Left ventricle myocardium inferior (tissue), 1 donor: ENCODE measurements around the gene MB21D2. TPM values are rescaled to one million over a fixed set of nuclear protein-coding genes. Genes with fewer than 3 reads are reported as not detected.

Experiments used
- DNase-seq: peaks from one replicate; pipeline ENCODE4 v3.0.0-alpha.2; 2020
- H3K27ac ChIP-seq: fragments of 200-600 bp; replicated peaks from 2 replicates; pipeline ENCODE4 v1.8.0; 2021
- H3K27me3 ChIP-seq: fragments of 200-600 bp; 2 replicates; pipeline ENCODE4 v1.8.0; 2021; ENCODE audit warnings: low read depth
- H3K36me3 ChIP-seq: fragments of 200-600 bp; 2 replicates; pipeline ENCODE4 v1.8.0; 2021
- H3K4me1 ChIP-seq: fragments of 200-600 bp; 2 replicates; pipeline ENCODE4 v1.8.0; 2021
- H3K4me3 ChIP-seq: fragments of 200-600 bp; 2 replicates; pipeline ENCODE4 v1.8.0; 2021; ENCODE audit warnings: mild to moderate bottlenecking, moderate library complexity
- H3K9me3 ChIP-seq: fragments of 200-600 bp; replicated peaks from 2 replicates; pipeline ENCODE4 v1.8.0; 2021
- intact Hi-C: fragments of 100-400 bp; cut with micrococcal nuclease; formaldehyde crosslinking; loops from one replicate; pipeline ENCODE4 v1.11.0; 2022
- total RNA-seq: library from RNA; stranded (reverse); fragmentation: NEBNext Ultra II Directional; extraction: Animal tissue kit (Norgen Biotek cat#: 25700); gene quantifications from one replicate; pipeline ENCODE4 v1.2.1, GENCODE V29; 2021
- TF ChIP-seq, protein P1 (sequence below): fragments of 200-600 bp; IDR thresholded peaks from 2 replicates; pipeline ENCODE4 v1.8.0; 2021; ENCODE audit warnings: antibody characterized with exemption, mild to moderate bottlenecking, borderline replicate concordance
- donor health status: DM: no; HTN: yes; CAD: no; lungs with severe emphysema.

The MB21D2 gene
- total RNA-seq, 1 donor from 2014 or later = 1.8 TPM

GRCh38 chr3:192887047-192887446 is 30.6 kb downstream of the MB21D2 start:
- peaks cover 34% of the 10 kb centered on the region for H3K4me1 ChIP-seq
- peak overlapping the region; percentile 31 for H3K27ac ChIP-seq
- intact Hi-C loops = no loop called here
- TF ChIP-seq, protein P1, sequence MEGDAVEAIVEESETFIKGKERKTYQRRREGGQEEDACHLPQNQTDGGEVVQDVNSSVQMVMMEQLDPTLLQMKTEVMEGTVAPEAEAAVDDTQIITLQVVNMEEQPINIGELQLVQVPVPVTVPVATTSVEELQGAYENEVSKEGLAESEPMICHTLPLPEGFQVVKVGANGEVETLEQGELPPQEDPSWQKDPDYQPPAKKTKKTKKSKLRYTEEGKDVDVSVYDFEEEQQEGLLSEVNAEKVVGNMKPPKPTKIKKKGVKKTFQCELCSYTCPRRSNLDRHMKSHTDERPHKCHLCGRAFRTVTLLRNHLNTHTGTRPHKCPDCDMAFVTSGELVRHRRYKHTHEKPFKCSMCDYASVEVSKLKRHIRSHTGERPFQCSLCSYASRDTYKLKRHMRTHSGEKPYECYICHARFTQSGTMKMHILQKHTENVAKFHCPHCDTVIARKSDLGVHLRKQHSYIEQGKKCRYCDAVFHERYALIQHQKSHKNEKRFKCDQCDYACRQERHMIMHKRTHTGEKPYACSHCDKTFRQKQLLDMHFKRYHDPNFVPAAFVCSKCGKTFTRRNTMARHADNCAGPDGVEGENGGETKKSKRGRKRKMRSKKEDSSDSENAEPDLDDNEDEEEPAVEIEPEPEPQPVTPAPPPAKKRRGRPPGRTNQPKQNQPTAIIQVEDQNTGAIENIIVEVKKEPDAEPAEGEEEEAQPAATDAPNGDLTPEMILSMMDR = no peak
- H3K9me3 ChIP-seq = no peaks in the 10 kb centered on the region
- no peaks in the 10 kb centered on the region for H3K36me3 ChIP-seq
- H3K4me3 ChIP-seq = no peak overlapping the region
- no peaks in the 10 kb centered on the region for H3K27me3 ChIP-seq
- DNase-seq = no peak

DNA sequence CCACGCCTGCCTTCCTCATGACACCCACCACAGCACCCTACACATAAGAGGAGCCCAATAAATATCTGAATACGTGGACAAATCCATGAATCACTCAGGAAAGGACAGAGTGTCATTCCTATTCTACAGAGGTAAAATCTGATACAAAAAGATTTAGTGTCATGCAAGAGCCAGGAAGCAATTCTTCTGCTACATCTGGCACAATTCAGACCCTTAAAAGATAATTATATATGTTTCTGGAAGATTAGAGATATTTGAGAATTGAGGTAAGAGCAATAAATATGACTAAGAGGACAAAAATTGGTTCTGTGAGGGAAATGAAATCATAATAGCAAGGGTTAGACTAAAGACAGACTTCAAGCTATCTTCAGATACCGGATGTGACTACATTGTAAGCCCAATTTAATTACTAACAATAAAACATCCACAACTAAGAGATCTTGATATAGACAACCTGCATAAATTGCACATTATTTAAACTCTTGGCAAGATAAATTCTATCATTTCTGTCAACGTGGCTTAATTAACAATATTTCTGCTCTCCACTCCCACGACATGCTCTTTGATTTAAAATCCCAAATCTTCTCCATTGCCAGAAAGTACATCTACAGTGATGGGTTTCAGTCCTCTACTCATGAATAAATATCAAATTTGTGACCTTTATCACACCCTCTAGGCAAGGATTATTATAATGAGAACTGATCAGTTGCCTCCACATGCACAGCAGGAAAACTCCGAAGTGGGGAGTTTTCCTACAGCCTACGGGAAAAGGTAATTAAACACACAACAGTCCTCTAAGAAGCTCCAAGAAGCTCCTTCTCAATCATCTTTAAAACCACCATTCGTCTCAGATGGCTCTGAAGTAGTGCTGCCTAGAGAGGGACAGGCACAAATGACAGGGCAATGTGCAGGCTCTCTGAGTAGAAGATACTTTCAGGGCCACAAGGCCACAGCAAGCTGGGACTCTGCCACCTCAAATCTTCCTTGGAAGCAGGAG is 32.6 kb downstream of the MB21D2 start:
- no peak for DNase-seq
- no peak overlapping the region for H3K27ac ChIP-seq
- intact Hi-C loops = no loop called here

GRCh38 chr3:192883512-192883911 is 34.1 kb downstream of the MB21D2 start:
- DNase-seq = no peak
- no peaks in the 10 kb centered on the region for H3K9me3 ChIP-seq
- intact Hi-C loops = no loop called here
- H3K4me3 ChIP-seq = no peak overlapping the region
- H3K4me1 ChIP-seq = peaks cover 25% of the 10 kb centered on the region
- H3K27me3 ChIP-seq = no peaks in the 10 kb centered on the region
- TF ChIP-seq, protein P1 = no peak
- no peak overlapping the region for H3K27ac ChIP-seq
- no peaks in the 10 kb centered on the region for H3K36me3 ChIP-seq

More for the DNA sequence above, 32.6 kb downstream of the MB21D2 start:
- peaks cover 30% of the 10 kb centered on the region for H3K4me1 ChIP-seq
- H3K36me3 ChIP-seq = no peaks in the 10 kb centered on the region
- H3K4me3 ChIP-seq = no peak overlapping the region
- no peaks in the 10 kb centered on the region for H3K27me3 ChIP-seq
- TF ChIP-seq, protein P1 = no peak
- H3K9me3 ChIP-seq = no peaks in the 10 kb centered on the region

DNA sequence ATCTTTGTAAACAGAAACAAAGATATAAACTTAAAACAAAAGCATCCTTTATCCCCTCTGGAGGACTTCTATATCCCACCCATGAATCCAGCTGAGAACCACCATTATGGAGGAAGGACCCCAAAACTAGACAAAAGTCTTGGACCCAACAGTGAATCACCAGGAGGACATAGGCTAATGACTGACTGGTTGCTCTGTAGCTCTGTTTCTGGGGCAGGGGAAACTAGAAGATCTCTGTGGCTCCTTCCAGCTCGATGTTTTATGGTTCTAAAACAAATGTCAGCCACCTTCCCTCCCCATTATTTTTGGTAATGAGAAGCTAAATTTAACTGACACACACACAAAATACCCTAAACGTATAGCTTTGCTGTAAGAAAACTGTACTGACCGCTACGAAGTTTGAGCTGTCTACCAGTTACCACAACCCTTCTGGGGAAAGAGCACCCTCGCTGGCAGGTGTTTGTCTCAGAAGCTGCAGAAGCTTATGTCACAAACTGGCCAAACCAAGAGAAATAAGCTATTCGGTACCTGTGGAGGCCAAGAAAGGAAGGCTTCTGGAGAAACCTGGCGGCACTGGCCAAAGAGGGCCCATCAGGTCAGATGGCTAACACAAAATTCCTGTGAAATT is 36.4 kb downstream of the MB21D2 start:
- no peak for DNase-seq
- no peaks in the 10 kb centered on the region for H3K9me3 ChIP-seq
- TF ChIP-seq, protein P1 = no peak
- H3K36me3 ChIP-seq = no peaks in the 10 kb centered on the region
- no peaks in the 10 kb centered on the region for H3K27me3 ChIP-seq
- intact Hi-C loops = no loop called here
- peaks cover 16% of the 10 kb centered on the region for H3K4me1 ChIP-seq
- H3K27ac ChIP-seq = no peak overlapping the region
- H3K4me3 ChIP-seq = no peak overlapping the region

DNA sequence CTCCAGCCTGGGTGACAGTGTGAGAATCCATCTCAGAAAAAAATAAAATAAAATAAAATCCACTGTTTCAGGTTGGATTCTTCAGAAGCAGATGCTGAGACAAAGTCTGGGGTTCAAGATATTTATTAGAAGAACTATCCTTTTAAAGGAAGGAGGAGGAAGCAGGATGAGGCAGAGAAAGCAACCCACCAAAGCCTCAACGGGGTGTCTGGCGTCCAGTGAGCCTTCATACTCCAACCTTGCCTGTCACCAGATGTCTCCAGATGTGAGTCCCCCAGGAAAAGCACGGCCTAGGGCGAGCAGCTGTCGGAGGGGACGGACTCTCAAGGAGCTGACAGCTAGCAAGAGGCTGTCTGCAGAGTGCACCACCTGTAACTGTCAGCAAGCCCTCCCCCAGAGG is 37.3 kb downstream of the MB21D2 start:
- Histone ChIP-seq H3K9me3 (no peaks in the 10 kb centered on the region), H3K27ac (no peak overlapping the region), H3K4me3 (no peak overlapping the region), H3K36me3 (no peaks in the 10 kb centered on the region), H3K27me3 (no peaks in the 10 kb centered on the region), H3K4me1 (peaks cover 12% of the 10 kb centered on the region)
- intact Hi-C loops = no loop called here
- TF ChIP-seq, protein P1 = no peak
- DNase-seq = no peak
